ENCODE measurements around the gene TBXA2R.

TBXA2R gene

GRCh38 chr19:3612901-3613741, 6.4 kb upstream of the TBXA2R start:
- TF ChIP-seq ZFX (IDR thresholded peaks at IDR 0.05; ENCODE audit: borderline replicate concordance) (no peak), CTCF (IDR thresholded peaks at IDR 0.05) (no peak)
- H3K27ac ChIP-seq = peak overlapping the region; percentile 60

- peak overlapping the region; percentile 60; the same call in 1 of the 2 replicates for H3K27ac ChIP-seq
- no peak for TF ChIP-seq CTCF (IDR thresholded peaks at IDR 0.05)
- no peak for TF ChIP-seq ZFX (IDR thresholded peaks at IDR 0.05; ENCODE audit: borderline replicate concordance)
These were observed 5.7 kb upstream of the TBXA2R start for GRCh38 chr19:3612330-3612729.

GRCh38 chr19:3611841-3612240, 5.2 kb upstream of the TBXA2R start:
- no peak for TF ChIP-seq ZFX (IDR thresholded peaks at IDR 0.05; ENCODE audit: borderline replicate concordance)
- TF ChIP-seq CTCF (IDR thresholded peaks at IDR 0.05) = no peak
- H3K27ac ChIP-seq = no peak overlapping the region

- H3K27ac ChIP-seq = peak overlapping the region; percentile 31; the same call in 1 of the 2 replicates
- TF ChIP-seq CTCF (IDR thresholded peaks at IDR 0.05) = no peak
- TF ChIP-seq ZFX (IDR thresholded peaks at IDR 0.05; ENCODE audit: borderline replicate concordance) = no peak
These were observed 4.4 kb upstream of the TBXA2R start for GRCh38 chr19:3610745-3611717.

GRCh38 chr19:3609779-3610719, 3.4 kb upstream of the TBXA2R start:
- H3K27ac ChIP-seq = peak overlapping the region; percentile 31; the same call in 1 of the 2 replicates
- TF ChIP-seq ZFX (IDR thresholded peaks at IDR 0.05; ENCODE audit: borderline replicate concordance) (no peak), CTCF (IDR thresholded peaks at IDR 0.05) (no peak)

GRCh38 chr19:3608750-3609322, 2.2 kb upstream of the TBXA2R start:
- TF ChIP-seq ZFX (IDR thresholded peaks at IDR 0.05; ENCODE audit: borderline replicate concordance) = no peak
- no peak for TF ChIP-seq CTCF (IDR thresholded peaks at IDR 0.05)
- no peak overlapping the region for H3K27ac ChIP-seq

Measured in 22Rv1 (cell line).